IPS DF 4.7 (cell line): Measurements from ENCODE around the gene PIP4K2C.
"Not testable (repeated sequence)": the region's sequence is repeated elsewhere in the genome, so short reads cannot be mapped to it uniquely, and the experiment has no call there.

ENCODE experiments used
- DNase-seq: peaks from one replicate; pipeline ENCODE4 v3.0.0-alpha.2; 2013; ENCODE audit warnings: low spot score; ENCODE audit errors: extremely low read depth

Gene PIP4K2C

GRCh38 chr12:57609101-57609780 is 18.2 kb downstream of the PIP4K2C start:
- DNase-seq = no peak

GRCh38 chr12:57609781-57610553 is 19.0 kb downstream of the PIP4K2C start:
- no peak for DNase-seq

GRCh38 chr12:57610554-57611107 is 19.6 kb downstream of the PIP4K2C start:
- DNase-seq = no peak

GRCh38 chr12:57611108-57611826 is 20.3 kb downstream of the PIP4K2C start, which contains the start of gene ARHGEF25:
TSS of gene ARHGEF25 (plus strand) at chr12:57611435. CDS start at chr12:57611895, 460 bp downstream.
- no peak for DNase-seq

GRCh38 chr12:57611827-57612710 is 21.1 kb downstream of the PIP4K2C start:
- DNase-seq = no peak

- no peak for DNase-seq
These were observed 21.9 kb downstream of the PIP4K2C start for GRCh38 chr12:57612711-57613426.

GRCh38 chr12:57613427-57614109 is 22.6 kb downstream of the PIP4K2C start:
- no peak for DNase-seq

GRCh38 chr12:57614178-57614947 is 23.4 kb downstream of the PIP4K2C start:
- no peak for DNase-seq

- no peak for DNase-seq
These were observed 24.0 kb downstream of the PIP4K2C start for GRCh38 chr12:57614948-57615500.

GRCh38 chr12:57615637-57616036 is 24.6 kb downstream of the PIP4K2C start:
- DNase-seq = no peak

GRCh38 chr12:57616383-57617101 is 25.6 kb downstream of the PIP4K2C start:
- DNase-seq = no peak

- DNase-seq = no peak
These were observed 26.9 kb downstream of the PIP4K2C start for GRCh38 chr12:57617942-57618341.

GRCh38 chr12:57618431-57618830 is 27.4 kb downstream of the PIP4K2C start:
- DNase-seq = not testable (repeated sequence)

GRCh38 chr12:57618966-57619433 is 28.0 kb downstream of the PIP4K2C start:
- no peak for DNase-seq

- DNase-seq = no peak
These were observed 28.6 kb downstream of the PIP4K2C start for GRCh38 chr12:57619434-57620244.

- DNase-seq = no peak
These were observed 29.4 kb downstream of the PIP4K2C start for GRCh38 chr12:57620245-57620935.
